Fibroblast of peridontal ligament (primary cell): ENCODE results near the gene PAX3.
A peak's percentile ranks its signal among the peaks of the same experiment; 100 is the strongest.

Experiments
- DNase-seq: peaks from one replicate; pipeline ENCODE4 v3.0.0-alpha.2; 2010; ENCODE audit errors: extremely low read depth

PAX3 gene

DNA sequence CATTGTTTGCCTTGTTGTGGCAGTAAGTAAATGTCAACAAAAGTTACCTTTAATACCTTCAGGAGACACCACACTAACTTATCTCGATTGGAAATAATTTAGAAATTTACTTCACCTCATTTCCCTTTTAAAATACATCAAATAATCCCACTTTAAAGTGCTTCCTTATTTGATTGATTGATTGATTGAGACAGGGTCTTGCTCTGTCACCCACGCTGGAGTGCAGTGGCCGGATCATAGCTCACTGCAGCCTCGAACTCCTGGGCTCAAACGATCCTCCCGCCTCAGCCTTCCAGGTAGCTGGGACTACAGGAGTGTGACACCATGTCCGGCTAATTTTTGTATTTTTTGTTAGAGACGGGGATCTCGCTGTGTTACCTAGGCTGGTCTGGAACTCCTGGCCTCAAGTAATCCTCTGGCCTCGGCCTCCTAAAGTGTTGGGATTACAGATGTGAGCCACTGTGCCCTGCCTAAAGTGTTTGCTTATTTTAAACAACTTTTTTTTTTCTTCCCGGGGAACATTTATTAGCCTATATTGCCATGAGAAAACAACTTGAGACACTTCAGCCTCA lies 12.0 kb upstream of the PAX3 start:
- no peak for DNase-seq

DNA sequence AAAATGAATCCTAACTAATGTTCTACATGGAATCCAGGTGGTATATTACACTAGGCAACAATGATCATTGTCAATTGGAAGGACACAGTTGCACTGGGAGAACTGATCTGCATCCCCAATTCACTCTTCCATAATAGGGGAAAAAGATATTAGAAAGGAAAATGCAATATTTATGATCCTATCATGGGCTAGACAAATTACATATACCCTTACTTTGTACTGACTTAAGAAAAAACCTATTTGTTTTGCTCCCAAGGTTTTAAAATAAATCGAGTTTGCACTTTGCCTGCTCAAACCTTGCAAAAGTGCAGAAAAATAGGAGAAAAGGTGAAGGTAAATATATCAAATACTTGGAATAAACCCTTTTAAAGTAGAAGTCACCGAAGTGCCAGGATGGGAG lies 11.0 kb upstream of the PAX3 start:
- DNase-seq = no peak

DNA sequence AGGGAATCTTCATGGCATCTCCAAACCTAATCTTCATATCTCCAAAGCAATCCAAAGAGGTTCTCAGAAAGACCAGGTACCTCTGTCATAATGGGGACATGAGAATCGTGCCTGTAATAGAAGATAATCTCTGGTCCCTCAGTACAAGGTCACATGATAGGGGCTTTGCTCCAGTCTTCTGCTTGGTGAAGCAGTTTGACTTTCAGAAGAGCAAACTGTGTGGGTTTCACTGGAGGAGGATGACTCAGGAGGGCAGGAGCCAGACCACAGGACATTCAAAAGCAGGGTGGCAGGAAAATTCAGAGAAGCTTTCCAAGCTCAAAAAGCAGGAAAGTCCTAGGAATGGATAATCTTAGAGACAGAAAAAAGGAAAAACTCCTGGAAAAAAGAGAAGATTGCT lies 10.6 kb upstream of the PAX3 start:
- no peak for DNase-seq

DNA sequence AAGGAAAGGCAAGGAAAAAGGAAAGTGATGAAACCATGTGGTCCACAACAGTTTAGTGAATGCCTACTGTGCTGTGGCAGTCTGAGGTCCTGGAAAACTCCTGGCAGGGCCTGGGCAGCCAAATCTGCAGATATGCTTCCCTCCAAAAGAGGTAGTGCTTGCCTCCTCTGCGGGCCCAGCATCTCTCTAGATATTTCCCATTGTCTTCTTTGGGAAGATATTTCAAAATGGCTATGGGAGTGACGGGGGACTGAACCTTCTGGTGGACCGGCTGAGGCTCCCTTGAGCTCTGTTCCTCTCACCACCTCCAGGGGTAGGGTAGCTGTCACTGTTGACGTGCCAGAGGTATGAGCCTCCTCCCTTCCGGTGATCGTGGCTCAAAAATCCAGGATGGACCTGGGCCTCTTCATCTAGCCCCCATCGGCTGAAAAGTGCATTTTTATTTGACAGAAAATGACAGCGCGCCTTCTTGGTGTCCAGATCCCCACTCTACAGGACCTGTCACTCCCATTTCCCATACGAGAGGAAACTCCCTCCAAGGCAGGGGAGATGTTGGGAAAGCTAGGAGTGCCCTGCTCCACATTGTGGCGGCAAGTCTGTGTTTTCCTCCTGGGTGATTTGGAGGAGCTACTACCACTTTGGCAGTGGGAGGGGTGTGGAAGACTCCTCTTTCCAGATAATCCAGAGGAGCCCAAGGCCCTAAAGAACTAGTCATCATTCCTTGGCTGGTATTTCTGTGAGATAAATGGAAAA lies 9.4 kb upstream of the PAX3 start:
- DNase-seq = no peak

DNA sequence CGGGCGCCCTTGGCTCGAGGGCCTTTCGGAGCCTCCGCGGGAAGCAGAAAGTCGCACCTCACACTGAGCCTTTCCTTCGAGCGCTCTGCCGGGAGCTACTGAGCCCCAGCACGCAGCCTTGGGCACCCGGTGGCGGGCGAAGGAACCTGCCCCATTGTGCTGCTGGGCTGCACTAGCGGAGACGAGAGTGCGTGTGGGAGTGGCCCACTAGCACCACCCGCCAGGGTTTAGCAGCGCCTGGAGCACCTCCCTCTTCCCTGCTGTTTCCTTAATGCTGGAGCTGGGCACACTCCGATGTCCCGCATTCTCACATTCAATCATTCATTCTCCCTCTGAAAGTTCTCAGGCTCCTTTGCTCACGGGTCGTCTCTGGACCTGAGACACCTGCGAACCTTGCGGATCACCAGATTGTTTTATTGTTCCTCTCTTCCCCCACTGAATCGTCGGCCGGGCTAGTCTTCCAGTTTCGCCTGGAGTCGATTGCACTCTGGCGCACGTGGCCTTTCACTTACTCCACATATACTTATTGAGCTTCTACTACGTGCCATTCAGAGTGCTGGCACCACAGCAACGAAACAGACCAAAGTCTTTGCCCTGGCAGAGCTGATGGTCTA lies 8.5 kb upstream of the PAX3 start:
- DNase-seq = no peak

DNA sequence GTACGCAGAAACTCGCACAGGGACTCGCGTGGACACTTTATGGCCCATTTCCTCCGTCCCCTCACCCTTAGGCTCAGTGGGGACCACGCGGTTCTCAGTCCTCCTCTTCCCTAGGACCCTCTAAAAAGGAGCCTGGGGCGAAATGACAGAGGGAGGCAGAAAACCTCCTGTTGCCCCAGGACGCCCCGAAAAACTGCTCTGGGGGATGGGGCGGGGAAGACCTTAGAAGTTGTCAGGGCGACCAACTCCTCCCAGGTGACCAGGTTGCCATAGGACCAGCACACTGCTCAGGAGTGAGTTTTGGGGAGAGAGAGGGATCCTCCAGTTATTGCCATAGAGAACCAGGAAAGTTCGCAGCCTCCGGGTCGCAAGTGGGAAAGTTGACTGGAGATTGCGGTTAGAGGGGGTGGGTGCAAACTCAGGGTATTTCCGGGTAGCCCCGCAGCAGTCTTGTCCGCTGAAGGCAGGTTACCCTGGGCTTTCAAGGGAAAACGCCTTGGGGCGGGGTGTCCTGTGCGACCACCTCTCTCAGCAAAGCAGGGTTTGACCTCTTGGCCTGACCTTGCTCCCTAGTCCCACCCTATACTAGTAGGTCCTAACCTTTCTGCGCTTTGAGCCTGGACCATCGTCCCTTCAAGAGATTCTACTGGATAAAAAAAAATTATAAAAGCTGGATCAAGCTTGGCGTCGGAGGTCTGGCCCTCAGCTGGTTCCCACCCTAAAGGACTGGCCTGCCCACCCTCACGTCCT lies 7.8 kb upstream of the PAX3 start:
- no peak for DNase-seq

DNA sequence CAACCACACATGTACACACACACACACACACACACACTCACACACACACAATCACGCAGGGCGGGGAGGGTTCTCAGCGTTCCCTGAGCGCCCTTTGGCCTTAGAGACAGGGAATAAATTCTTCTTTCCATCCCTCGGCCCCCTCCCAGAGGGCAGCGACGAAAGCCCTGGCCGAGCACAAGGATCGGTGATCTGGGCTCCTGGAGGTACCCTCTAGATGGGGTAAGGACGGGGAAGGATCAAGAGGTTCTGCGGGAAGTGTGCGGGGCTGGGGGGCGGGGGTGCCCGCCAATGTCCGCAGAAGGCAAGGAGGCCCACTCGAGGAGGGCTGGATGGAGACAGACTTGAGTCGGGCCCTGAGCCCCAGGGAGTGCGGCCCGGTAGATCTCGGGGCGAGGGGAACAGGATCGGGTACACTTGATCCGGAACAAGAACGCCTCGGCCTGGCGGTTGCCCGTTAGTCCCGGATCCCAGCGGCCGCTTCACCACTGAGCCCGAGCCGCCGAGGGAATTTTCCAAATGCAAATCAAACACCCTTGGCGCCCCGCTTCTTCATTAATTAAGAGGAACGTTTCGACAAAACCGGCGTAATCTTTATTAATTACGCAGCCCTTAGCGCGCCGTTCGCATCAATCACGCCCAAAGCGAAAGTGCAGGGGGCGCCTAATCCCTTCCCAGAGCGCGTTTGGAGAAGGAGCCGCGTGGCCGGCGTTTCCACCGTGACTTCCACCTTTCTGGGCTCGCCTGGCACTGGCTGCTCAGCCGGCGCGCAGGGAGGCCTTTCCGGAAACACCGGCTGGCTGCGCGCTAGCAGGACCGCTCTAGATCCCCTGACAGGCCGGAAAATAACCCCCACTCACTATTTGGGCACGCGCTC lies 7.0 kb upstream of the PAX3 start:
- peak; percentile 10 for DNase-seq

- DNase-seq = no peak
Measured at GRCh38 chr2:222304737-222305515, 6.1 kb upstream of the PAX3 start.

GRCh38 chr2:222303828-222304736 lies 5.3 kb upstream of the PAX3 start:
- DNase-seq = no peak

DNA sequence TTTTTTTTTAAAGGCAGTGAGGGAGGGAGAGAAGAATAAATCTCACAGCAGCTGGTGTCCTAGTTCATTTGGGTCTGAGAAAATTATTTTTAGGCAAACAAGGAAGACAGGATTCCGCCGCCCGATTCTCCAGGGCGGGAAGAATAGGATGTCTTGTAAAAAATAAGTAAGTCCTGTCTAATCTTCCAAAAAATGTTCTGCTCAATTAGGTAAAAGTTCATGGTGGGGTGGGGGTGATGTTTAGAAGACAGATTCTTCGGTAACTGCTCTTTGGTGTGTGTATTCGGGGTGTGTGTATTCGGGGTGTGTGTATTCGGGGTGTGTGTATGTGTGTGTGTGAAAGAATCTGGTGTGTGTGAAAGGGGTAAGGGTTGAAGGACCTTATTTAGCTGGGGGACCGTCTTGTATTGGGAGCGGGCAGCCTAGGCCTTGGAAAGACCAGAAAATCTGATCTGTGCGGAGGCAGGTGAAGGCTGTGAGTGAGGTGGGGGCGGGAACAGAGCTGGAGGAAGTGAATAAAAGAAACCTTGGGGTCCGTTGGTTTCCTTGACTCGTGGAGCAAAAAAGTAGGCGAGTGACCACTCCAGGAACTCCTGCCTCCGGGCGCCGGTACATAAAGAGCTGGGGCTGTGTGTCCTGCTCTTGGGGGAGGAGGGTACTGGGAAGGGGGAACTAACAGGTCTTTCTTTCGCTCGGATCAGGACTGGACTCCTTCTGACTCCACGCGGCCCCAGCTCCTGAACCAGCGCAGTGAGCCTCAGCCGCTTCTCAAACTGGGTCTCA lies 4.4 kb upstream of the PAX3 start:
- DNase-seq = no peak

DNA sequence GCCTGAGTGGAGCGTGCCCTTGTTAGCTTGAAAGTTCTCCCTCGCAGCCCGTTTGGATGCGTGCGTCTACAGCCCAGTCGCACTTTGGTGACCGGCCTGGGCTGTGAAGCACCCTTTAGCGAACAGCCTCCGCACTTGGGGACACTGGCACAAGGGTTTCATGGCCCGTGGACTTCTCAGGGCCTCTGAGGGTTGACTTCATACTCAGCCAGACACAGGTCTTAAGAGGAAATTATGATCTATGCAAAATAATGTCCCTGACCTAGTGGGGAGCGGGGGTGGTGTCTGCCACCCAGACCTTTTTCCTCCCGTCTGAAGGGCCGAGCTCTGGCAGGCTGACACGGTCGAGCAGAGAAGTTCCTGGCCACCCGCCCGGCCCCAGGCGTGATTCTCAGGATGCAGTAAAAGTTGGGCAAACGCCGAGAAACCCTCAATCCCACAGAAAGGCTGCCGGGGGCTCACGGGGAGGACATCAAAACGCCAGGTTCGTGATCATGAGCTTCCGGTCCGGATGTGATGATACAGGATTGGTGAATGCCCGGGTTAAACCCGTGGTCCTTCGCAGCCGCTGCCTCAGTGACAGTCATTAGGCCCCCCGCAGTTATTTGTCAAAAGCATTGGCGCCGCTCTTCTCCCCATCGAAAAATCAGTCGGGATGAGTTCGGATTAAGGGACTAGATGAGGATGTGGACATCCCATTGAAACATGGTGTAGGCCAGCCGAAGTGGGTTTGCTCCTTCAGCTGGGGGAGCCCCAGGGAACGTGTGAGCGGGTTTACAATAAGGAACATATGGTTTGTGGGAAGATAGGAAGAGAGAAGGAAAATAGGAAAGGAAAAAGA lies 3.6 kb upstream of the PAX3 start:
- no peak for DNase-seq

DNA sequence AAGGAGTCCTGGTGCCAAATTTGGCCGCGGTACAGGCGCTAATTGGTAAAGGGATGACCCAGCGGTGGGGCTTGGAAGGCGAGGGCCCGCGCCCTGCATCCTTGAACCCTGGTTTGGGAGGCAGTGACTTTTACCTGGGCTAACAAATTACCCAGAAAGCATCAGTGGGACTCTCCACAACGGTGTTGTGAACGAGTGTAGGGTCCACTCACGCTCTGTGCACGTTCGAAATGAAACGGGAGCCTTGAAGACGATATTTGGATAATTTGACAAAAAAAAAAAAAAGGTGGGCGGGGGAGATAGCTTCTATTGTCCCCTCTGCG lies 3.0 kb upstream of the PAX3 start:
- no peak for DNase-seq

- no peak for DNase-seq
Measured at GRCh38 chr2:222301053-222301795, 2.4 kb upstream of the PAX3 start.

- DNase-seq = no peak
Measured at GRCh38 chr2:222300726-222301052, 1.9 kb upstream of the PAX3 start.

DNA sequence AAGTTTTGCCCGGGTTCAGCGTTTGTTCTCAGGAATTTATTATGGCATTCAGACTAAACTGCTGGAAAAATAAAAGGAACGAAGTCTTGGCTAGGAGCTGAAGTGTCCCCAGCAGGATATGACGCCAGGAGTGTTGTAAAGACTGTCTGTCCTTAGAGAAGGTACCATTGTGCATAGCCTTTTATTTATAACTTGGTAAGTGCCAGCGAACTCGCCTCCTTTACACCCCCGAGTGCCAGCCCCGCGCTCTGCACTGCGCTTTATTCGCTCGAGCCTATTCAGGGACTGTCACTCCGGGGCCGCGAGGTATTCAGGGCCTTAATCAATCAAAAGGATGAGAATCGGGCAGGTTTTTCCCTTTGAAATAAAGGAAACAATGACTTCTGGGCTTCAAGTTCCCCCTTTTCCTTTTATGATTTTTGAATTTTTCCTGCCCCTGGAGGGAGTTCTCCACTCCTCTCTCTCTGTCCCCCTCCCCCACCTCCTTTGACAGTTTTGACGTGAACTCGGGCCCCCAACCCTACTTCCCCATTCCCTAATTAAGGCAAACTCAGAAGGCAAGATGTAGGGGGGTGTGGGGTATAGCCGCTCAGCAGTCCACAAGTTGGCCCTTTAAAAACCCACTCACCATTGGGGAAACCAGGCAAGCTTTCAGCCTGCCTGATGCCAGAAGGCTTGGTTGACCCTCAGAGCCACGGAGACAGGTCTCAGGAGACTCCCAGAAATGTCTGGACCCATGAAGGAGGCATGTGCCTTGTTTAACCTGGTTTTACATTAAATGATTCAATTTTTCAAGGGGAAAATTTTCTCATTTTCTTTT lies 1.3 kb upstream of the PAX3 start:
- no peak for DNase-seq

DNA sequence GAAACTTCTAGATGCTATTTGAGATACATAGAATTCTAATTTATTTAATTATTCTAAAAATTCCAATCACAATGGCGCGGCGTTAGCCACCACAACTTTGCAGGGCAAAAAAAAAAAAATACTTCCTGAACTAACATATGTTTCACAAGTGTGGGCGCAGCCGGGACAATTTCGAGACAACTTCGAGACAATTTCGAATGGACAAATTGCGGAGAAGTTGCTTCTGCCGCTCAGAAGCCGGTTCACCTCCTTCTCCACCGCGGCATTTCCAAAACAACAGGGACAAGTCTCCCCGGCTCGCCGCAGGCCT lies 842 bp downstream of the PAX3 start:
- no peak for DNase-seq

- DNase-seq = no peak
Measured at GRCh38 chr2:222297600-222297935, 1.2 kb downstream of the PAX3 start.
